ENCODE results near the gene TOX2. TPM values are rescaled to one million over a fixed set of nuclear protein-coding genes. Genes with fewer than 3 reads are reported as not detected.

The TOX2 gene
- total RNA-seq, 1 donor from 2014 or later, result 2.8 TPM

- Mint-ChIP-seq H3K36me3 (ENCODE audit: insufficient read depth) (no peaks in the 10 kb centered on the region), H3K4me1 (ENCODE audit: low read depth) (peaks cover 7% of the 10 kb centered on the region), H3K27ac (no peak overlapping the region), H3K4me3 (ENCODE audit: low read depth) (no peak overlapping the region), H3K27me3 (no peaks in the 10 kb centered on the region), H3K9me3 (ENCODE audit: low read depth) (no peaks in the 10 kb centered on the region)
- no peak for TF ChIP-seq CTCF (IDR thresholded peaks at IDR 0.05; ENCODE audit: unreplicated experiment)
- no peak for DNase-seq (ENCODE audit: low spot score, unreplicated experiment)
Observed at GRCh38 chr20:43963233-43963632, 48.6 kb downstream of the TOX2 start.

- Mint-ChIP-seq H3K9me3 (ENCODE audit: low read depth) (no peaks in the 10 kb centered on the region), H3K4me1 (ENCODE audit: low read depth) (peaks cover 6% of the 10 kb centered on the region), H3K36me3 (ENCODE audit: insufficient read depth) (no peaks in the 10 kb centered on the region), H3K27ac (no peak overlapping the region), H3K27me3 (no peaks in the 10 kb centered on the region), H3K4me3 (ENCODE audit: low read depth) (no peak overlapping the region)
- no peak for TF ChIP-seq CTCF (IDR thresholded peaks at IDR 0.05; ENCODE audit: unreplicated experiment)
- DNase-seq (ENCODE audit: low spot score, unreplicated experiment), result no peak
Observed at GRCh38 chr20:43963872-43964791, 49.5 kb downstream of the TOX2 start.

DNA sequence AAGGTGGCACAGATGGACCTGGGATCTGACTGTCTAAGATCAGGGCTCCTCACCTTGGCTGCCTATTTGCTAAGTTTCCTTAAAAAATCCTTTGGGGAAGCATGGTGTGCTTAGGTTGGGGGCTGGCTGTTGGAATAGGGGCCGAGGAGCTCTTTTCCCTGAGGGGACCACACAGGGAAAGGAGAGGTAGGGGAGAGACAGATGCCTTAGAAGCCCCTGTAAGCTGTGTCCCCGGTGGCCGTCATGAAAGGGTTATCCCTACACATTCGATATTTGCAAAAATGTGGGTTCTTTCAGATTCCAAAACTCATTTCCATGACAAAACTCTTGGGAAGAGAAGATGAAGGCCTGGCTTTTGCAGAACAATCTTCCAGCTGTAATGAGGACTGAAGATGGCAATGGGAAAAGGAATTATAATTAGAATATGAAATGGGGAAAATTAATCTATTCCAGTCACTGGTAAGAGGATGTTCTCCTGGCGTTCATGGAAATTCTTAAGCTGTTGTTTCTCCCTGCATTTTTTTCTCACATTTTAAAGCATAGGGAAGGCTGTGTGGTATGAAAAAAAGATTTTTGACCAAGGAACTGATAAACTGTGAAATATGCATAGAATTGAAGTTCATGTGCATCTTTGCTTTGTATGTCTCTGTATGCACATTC is 53.8 kb downstream of the TOX2 start:
- no peak for DNase-seq (ENCODE audit: low spot score, unreplicated experiment)
- H3K27ac Mint-ChIP-seq, result no peak overlapping the region
- no peaks in the 10 kb centered on the region for H3K4me1 Mint-ChIP-seq (ENCODE audit: low read depth)
- no peaks in the 10 kb centered on the region for H3K9me3 Mint-ChIP-seq (ENCODE audit: low read depth)
- no peak for TF ChIP-seq CTCF (IDR thresholded peaks at IDR 0.05; ENCODE audit: unreplicated experiment)
- no peaks in the 10 kb centered on the region for H3K27me3 Mint-ChIP-seq
- no peak overlapping the region for H3K4me3 Mint-ChIP-seq (ENCODE audit: low read depth)
- H3K36me3 Mint-ChIP-seq (ENCODE audit: insufficient read depth), result no peaks in the 10 kb centered on the region

DNA sequence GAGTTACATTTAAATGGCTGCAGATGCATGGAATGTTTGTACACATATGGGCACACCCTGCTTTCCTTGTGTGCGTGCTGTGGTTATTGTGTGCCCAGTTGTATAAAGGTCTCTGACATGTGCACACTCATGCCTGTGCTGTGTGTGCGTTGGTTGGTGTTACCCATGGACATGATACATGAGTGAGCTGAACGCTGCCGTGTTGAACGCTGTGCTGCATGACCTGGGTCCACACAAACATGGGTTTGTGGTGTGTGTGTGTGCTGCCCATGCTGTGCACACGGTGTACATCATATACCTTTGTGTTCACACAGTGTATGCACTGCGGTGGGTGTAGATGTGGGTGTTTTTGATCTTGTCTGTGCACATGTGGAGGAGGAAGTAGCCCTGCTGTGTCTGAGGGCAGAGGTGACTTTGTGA is 54.4 kb downstream of the TOX2 start:
- Mint-ChIP-seq H3K4me1 (ENCODE audit: low read depth) (no peaks in the 10 kb centered on the region), H3K36me3 (ENCODE audit: insufficient read depth) (no peaks in the 10 kb centered on the region), H3K9me3 (ENCODE audit: low read depth) (no peaks in the 10 kb centered on the region), H3K27me3 (no peaks in the 10 kb centered on the region), H3K4me3 (ENCODE audit: low read depth) (no peak overlapping the region), H3K27ac (no peak overlapping the region)
- DNase-seq (ENCODE audit: low spot score, unreplicated experiment), result no peak
- TF ChIP-seq CTCF (IDR thresholded peaks at IDR 0.05; ENCODE audit: unreplicated experiment), result no peak

DNA sequence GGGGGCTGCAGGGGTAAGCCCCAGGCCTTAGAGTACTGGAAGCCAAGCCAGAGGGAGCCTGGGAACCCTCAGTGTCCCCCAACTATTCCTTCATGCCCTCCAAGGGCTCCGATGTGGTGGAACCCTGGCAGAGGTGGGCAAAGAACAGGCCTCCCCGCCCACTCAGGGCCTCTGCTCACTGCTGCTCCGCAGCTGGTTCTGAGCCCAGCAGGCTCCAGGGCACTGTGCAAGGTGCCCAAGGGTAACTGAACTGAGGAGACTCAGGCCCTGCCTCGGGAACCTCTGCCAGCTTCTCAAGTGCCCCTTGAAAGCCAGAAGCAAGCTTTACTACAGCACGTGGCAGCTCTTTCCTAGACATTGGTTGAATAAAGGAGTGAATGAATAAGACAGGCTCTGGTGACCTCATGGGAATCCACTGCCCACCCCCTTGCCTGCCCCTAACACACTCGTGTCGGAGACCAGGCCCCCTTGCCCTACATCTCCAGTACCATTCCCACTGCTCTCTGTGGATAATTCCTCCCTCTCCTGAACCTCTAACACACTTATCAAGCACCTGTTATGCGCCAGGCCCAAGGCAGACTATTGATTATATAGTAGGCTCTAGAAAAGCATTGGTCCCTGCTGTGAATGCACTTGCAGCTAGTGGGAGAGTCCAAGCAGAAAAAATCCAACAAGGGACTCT is 55.0 kb downstream of the TOX2 start:
- no peaks in the 10 kb centered on the region for H3K27me3 Mint-ChIP-seq
- no peak for DNase-seq (ENCODE audit: low spot score, unreplicated experiment)
- no peaks in the 10 kb centered on the region for H3K36me3 Mint-ChIP-seq (ENCODE audit: insufficient read depth)
- H3K9me3 Mint-ChIP-seq (ENCODE audit: low read depth), result no peaks in the 10 kb centered on the region
- H3K27ac Mint-ChIP-seq, result no peak overlapping the region
- no peak for TF ChIP-seq CTCF (IDR thresholded peaks at IDR 0.05; ENCODE audit: unreplicated experiment)
- no peak overlapping the region for H3K4me3 Mint-ChIP-seq (ENCODE audit: low read depth)
- H3K4me1 Mint-ChIP-seq (ENCODE audit: low read depth), result no peaks in the 10 kb centered on the region

Data from progenitor cell of endocrine pancreas (in vitro differentiated cells).